Neuronal stem cell (in vitro differentiated cells): ENCODE data around the gene TMEM192.
"Not testable (repeated sequence)": the region's sequence is repeated elsewhere in the genome, so short reads cannot be mapped to it uniquely, and the experiment has no call there.

Experiments
- DNase-seq: peaks from one replicate; pipeline ENCODE4 v3.0.0-alpha.2; 2013; ENCODE audit warnings: low spot score
- H2AFZ ChIP-seq: one replicate; pipeline ENCODE4 v1.6.1; 2013; ENCODE audit warnings: mild to moderate bottlenecking, low read length, inconsistent platforms
- H2AK5ac ChIP-seq: 2 replicates; pipeline ENCODE4 v1.6.1; 2013; ENCODE audit warnings: low read depth, mild to moderate bottlenecking, inconsistent platforms, low read length, moderate library complexity, mixed read lengths
- H2BK120ac ChIP-seq: 2 replicates; pipeline ENCODE4 v1.6.1; 2013; ENCODE audit warnings: low read depth, mild to moderate bottlenecking, inconsistent platforms, low read length, moderate library complexity, mixed read lengths
- H2BK12ac ChIP-seq: one replicate; pipeline ENCODE4 v1.6.1; 2013; ENCODE audit warnings: low read length, inconsistent platforms
- H2BK15ac ChIP-seq: 2 replicates; pipeline ENCODE4 v1.6.1; 2013; ENCODE audit warnings: mild to moderate bottlenecking, low read length, inconsistent platforms, mixed read lengths
- H2BK5ac ChIP-seq: one replicate; pipeline ENCODE4 v1.6.1; 2013; ENCODE audit warnings: inconsistent platforms, mild to moderate bottlenecking, low read length, moderate library complexity
- H3K14ac ChIP-seq: one replicate; pipeline ENCODE4 v1.6.1; 2013; ENCODE audit warnings: low read length, inconsistent platforms
- H3K18ac ChIP-seq: 2 replicates; pipeline ENCODE4 v1.6.1; 2013; ENCODE audit warnings: low read length, inconsistent platforms
- H3K23ac ChIP-seq: 2 replicates; pipeline ENCODE4 v1.6.1; 2013; ENCODE audit warnings: low read depth, mild to moderate bottlenecking, mixed read lengths, low read length, inconsistent platforms; ENCODE audit not compliant: poor library complexity
- H3K27ac ChIP-seq: replicated peaks from 3 replicates; pipeline ENCODE4 v1.5.1; 2013; ENCODE audit warnings: low read length, inconsistent platforms
- H3K27me3 ChIP-seq, 3 experiments: 2 replicates each; pipeline ENCODE4 v1.6.1; 2013; ENCODE audit warnings: low read length in 3 of 3, mild to moderate bottlenecking in 2 of 3, inconsistent platforms in 1 of 3, low read depth in 1 of 3, mixed read lengths in 1 of 3, moderate library complexity in 1 of 3; ENCODE audit not compliant: control insufficient read depth in 3 of 3, insufficient read depth in 3 of 3
- H3K36me3 ChIP-seq, 2 donors: replicated peaks in 1 of 2; 2 replicates each; pipeline ENCODE4 v1.6.1; 2013; ENCODE audit warnings: low read length in 2 of 2; ENCODE audit not compliant: control insufficient read depth in 2 of 2, insufficient read depth in 2 of 2
- H3K4ac ChIP-seq: 2 replicates; pipeline ENCODE4 v1.6.1; 2013; ENCODE audit warnings: inconsistent platforms, mild to moderate bottlenecking, low read length, moderate library complexity
- H3K4me1 ChIP-seq, 2 donors: 1 replicate in 1 of 2; 2 replicates in 1 of 2; pipeline ENCODE4 v1.6.1; 2013; ENCODE audit warnings: low read length in 2 of 2, low read depth in 1 of 2; ENCODE audit not compliant: control insufficient read depth in 2 of 2, insufficient read depth in 1 of 2
- H3K4me2 ChIP-seq: one replicate; pipeline ENCODE4 v1.6.1; 2013; ENCODE audit warnings: mild to moderate bottlenecking, low read length, inconsistent platforms; ENCODE audit not compliant: insufficient read depth, poor library complexity, severe bottlenecking
- H3K4me3 ChIP-seq, 2 donors: 2 replicates each; pipeline ENCODE4 v1.5.1; 2013; ENCODE audit warnings: low read length in 2 of 2, mild to moderate bottlenecking in 2 of 2, inconsistent platforms in 1 of 2, moderate library complexity in 1 of 2
- H3K79me1 ChIP-seq: one replicate; pipeline ENCODE4 v1.6.1; 2013; ENCODE audit warnings: low read depth, mild to moderate bottlenecking, inconsistent platforms, low read length, moderate library complexity
- H3K9ac ChIP-seq: one replicate; pipeline ENCODE4 v1.6.1; 2013; ENCODE audit warnings: mild to moderate bottlenecking, low read depth, low read length, inconsistent platforms; ENCODE audit not compliant: poor library complexity
- H3K9me3 ChIP-seq, 2 donors: replicated peaks in 1 of 2; 2 replicates each; pipeline versions ENCODE3 to v1.6.1; 2013; ENCODE audit warnings: low read length in 2 of 2, mild to moderate bottlenecking in 2 of 2, inconsistent platforms in 1 of 2, low read depth in 1 of 2, mixed read lengths in 1 of 2, moderate library complexity in 1 of 2; ENCODE audit not compliant: control insufficient read depth in 2 of 2, insufficient read depth in 1 of 2
- H4K8ac ChIP-seq: one replicate; pipeline ENCODE4 v1.6.1; 2013; ENCODE audit warnings: low read depth, mild to moderate bottlenecking, inconsistent platforms, low read length, moderate library complexity
- H4K91ac ChIP-seq: one replicate; pipeline ENCODE4 v1.6.1; 2013; ENCODE audit warnings: low read length, low read depth, mild to moderate bottlenecking, inconsistent platforms; ENCODE audit not compliant: poor library complexity
- WGBS, 2 donors: extraction: QIAGEN DNeasy Blood & Tissue Kit; methylation state at CpG; one replicate each; pipeline ENCODE4 v1.1.7; 2013; ENCODE audit warnings: missing lambda C conversion rate in 2 of 2, mixed read lengths in 1 of 2; ENCODE audit not compliant: insufficient read length in 2 of 2, insufficient replicate concordance in 1 of 2; ENCODE audit errors: extremely low coverage in 2 of 2; 5-methylcytosine and 5-hydroxymethylcytosine counted together

Gene TMEM192

GRCh38 chr4:165025782-165026181, 86.9 kb downstream of the TMEM192 start:
- not testable (repeated sequence) for H3K4me1 ChIP-seq, H3K18ac ChIP-seq, H3K79me1 ChIP-seq, H3K27me3 ChIP-seq, H2AK5ac ChIP-seq, H3K23ac ChIP-seq, H3K4me3 ChIP-seq, H2BK120ac ChIP-seq, H3K36me3 ChIP-seq, H2BK15ac ChIP-seq, H3K9me3 ChIP-seq, H2BK5ac ChIP-seq, H2BK12ac ChIP-seq, H2AFZ ChIP-seq, DNase-seq, H3K27ac ChIP-seq, H3K4me2 ChIP-seq, H4K8ac ChIP-seq, H4K91ac ChIP-seq, H3K4ac ChIP-seq, H3K14ac ChIP-seq, H3K9ac ChIP-seq
- no CpG with 5 or more reads among the region's 8 CpGs for WGBS, 2 donors
